Measurements from ENCODE around the gene NSL1. TPM values are rescaled to one million over a fixed set of nuclear protein-coding genes. Genes with fewer than 3 reads are reported as not detected.

Gene NSL1
- polyA plus RNA-seq, 1 donor (not counting 4 experiments of a cell fraction or from before 2014, with no cell fraction given), result 25.5 TPM

DNA sequence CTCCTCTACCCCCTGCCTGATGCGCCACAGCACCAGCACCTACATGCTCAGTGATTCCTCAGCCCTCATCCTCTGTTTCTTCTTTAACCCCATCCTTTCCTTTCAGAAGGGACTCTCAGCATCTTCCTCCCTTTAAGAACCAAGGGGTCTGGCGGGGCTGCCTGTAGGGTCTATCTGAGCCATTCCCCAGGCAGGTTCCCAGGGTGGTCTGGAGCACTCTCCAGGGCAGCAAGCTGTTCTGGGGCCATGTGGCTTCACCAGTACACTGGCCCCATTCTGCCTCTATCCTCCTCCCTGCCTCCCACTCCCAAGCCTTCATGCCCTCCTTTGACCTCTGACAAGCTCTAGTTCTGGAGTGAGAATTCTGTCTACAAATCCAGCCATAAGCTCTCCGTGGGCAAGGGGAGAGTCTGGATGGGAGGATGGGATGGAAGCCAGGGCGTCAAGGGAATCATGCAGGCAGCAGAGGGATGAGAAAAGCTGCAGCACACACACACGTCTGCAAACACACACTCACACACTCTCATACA is 102.3 kb downstream of the NSL1 start:
- Histone ChIP-seq H3K27me3 (ENCODE audit: control insufficient read depth, extremely low read depth, insufficient read depth, low read length) (peaks cover 24% of the 10 kb centered on the region), H3K9me1 (ENCODE audit: control insufficient read depth, extremely low read depth, insufficient read depth, low read length) (no peaks in the 10 kb centered on the region), H2AFZ (ENCODE audit: control insufficient read depth, low read length) (no peak overlapping the region), H3K4me1 (ENCODE audit: control insufficient read depth, extremely low read depth, insufficient read depth, low read length) (peaks cover 2% of the 10 kb centered on the region), H3K4me3 (ENCODE audit: control insufficient read depth in 2 of 3, extremely low read depth in 1 of 3, insufficient read depth in 2 of 3, low read depth in 1 of 3, low read length in 3 of 3) (no peak overlapping the region), H3K4me2 (ENCODE audit: control insufficient read depth, extremely low read depth, insufficient read depth, low read depth, low read length) (no peak overlapping the region), H4K20me1 (ENCODE audit: control insufficient read depth, extremely low read depth, insufficient read depth, low read length) (no peaks in the 10 kb centered on the region), H3K27ac (ENCODE audit: control insufficient read depth, insufficient read depth, low read length) (no peak overlapping the region), H3K36me3 (ENCODE audit: control insufficient read depth in 2 of 2, extremely low read depth in 1 of 2, insufficient read depth in 2 of 2, low read length in 2 of 2) (no peaks in the 10 kb centered on the region), H3K9ac (ENCODE audit: control insufficient read depth, extremely low read depth, insufficient read depth, low read length) (no peak overlapping the region), H3K9me3 (ENCODE audit: control insufficient read depth, low read depth, low read length) (no peaks in the 10 kb centered on the region), H3K79me2 (ENCODE audit: control insufficient read depth, insufficient read depth, low read length) (no peaks in the 10 kb centered on the region)
- FAIRE-seq (no peak), DNase-seq (ENCODE audit: low read depth, low spot score) (no peak)
- dilution Hi-C loops (cut with MboI; ENCODE audit: extremely low pct_ligation_motif_present, low sequenced_read_pairs), result no loop called here
- no peak for TF ChIP-seq EZH2 (IDR thresholded peaks at IDR 0.05; ENCODE audit: low read length)
- TF ChIP-seq, protein P1, sequence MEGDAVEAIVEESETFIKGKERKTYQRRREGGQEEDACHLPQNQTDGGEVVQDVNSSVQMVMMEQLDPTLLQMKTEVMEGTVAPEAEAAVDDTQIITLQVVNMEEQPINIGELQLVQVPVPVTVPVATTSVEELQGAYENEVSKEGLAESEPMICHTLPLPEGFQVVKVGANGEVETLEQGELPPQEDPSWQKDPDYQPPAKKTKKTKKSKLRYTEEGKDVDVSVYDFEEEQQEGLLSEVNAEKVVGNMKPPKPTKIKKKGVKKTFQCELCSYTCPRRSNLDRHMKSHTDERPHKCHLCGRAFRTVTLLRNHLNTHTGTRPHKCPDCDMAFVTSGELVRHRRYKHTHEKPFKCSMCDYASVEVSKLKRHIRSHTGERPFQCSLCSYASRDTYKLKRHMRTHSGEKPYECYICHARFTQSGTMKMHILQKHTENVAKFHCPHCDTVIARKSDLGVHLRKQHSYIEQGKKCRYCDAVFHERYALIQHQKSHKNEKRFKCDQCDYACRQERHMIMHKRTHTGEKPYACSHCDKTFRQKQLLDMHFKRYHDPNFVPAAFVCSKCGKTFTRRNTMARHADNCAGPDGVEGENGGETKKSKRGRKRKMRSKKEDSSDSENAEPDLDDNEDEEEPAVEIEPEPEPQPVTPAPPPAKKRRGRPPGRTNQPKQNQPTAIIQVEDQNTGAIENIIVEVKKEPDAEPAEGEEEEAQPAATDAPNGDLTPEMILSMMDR (optimal IDR thresholded peaks at IDR 0.05 in 1 of 3, IDR thresholded peaks at IDR 0.05 in 1 of 3, conservative IDR thresholded peaks at IDR 0.05 in 1 of 3; ENCODE audit: extremely low read depth in 1 of 3, insufficient read depth in 2 of 3, low read length in 3 of 3), result no peak

DNA sequence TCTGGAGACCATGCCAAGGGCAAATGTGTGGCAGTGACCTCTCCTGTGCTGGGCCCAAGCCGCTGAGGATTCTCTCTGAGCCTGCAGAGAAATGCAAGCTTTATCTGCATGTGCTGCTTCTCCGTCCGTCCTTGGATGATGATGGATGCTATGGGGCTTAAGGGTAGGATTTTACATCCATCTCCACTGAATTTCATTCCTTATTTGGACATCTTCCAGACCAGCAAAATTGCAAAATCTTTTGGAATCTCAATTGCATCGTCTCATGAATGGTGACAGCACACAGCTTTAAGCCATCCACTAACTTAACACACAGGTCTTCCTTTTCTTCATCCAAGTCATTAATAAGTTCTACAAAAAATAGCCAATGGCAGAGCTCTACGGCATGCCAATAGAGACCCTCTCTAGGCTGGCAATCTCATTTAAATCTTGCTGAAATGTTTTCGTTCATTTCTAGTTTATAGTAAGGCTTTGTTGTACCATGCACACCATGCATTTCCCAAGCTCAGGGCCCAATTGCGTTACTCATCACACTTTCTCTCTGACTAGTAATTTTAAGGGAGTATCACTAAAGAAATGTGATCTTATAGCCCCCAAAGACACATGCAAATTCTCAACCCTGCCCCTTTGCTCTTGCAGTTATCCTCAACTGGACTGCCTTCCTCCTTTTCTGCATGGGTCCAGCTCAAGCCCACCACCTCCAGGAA is 103.1 kb downstream of the NSL1 start:
- dilution Hi-C loops (cut with MboI; ENCODE audit: extremely low pct_ligation_motif_present, low sequenced_read_pairs), result no loop called here
- H3K36me3 ChIP-seq (ENCODE audit: control insufficient read depth in 2 of 2, extremely low read depth in 1 of 2, insufficient read depth in 2 of 2, low read length in 2 of 2), result no peaks in the 10 kb centered on the region
- DNase-seq (ENCODE audit: low read depth, low spot score) (no peak), FAIRE-seq (no peak)
- no peak overlapping the region for H3K4me3 ChIP-seq (ENCODE audit: control insufficient read depth in 2 of 3, extremely low read depth in 1 of 3, insufficient read depth in 2 of 3, low read depth in 1 of 3, low read length in 3 of 3)
- no peak overlapping the region for H3K4me2 ChIP-seq (ENCODE audit: control insufficient read depth, extremely low read depth, insufficient read depth, low read depth, low read length)
- peaks cover 2% of the 10 kb centered on the region for H3K4me1 ChIP-seq (ENCODE audit: control insufficient read depth, extremely low read depth, insufficient read depth, low read length)
- no peak overlapping the region for H3K9ac ChIP-seq (ENCODE audit: control insufficient read depth, extremely low read depth, insufficient read depth, low read length)
- no peak overlapping the region for H3K27ac ChIP-seq (ENCODE audit: control insufficient read depth, insufficient read depth, low read length)
- no peak overlapping the region for H2AFZ ChIP-seq (ENCODE audit: control insufficient read depth, low read length)
- H4K20me1 ChIP-seq (ENCODE audit: control insufficient read depth, extremely low read depth, insufficient read depth, low read length), result no peaks in the 10 kb centered on the region
- no peaks in the 10 kb centered on the region for H3K9me3 ChIP-seq (ENCODE audit: control insufficient read depth, low read depth, low read length)
- H3K9me1 ChIP-seq (ENCODE audit: control insufficient read depth, extremely low read depth, insufficient read depth, low read length), result no peaks in the 10 kb centered on the region
- H3K79me2 ChIP-seq (ENCODE audit: control insufficient read depth, insufficient read depth, low read length), result no peaks in the 10 kb centered on the region
- peaks cover 28% of the 10 kb centered on the region for H3K27me3 ChIP-seq (ENCODE audit: control insufficient read depth, extremely low read depth, insufficient read depth, low read length)
- no peak for TF ChIP-seq EZH2 (IDR thresholded peaks at IDR 0.05; ENCODE audit: low read length)
- TF ChIP-seq, protein P1 (optimal IDR thresholded peaks at IDR 0.05 in 1 of 3, IDR thresholded peaks at IDR 0.05 in 1 of 3, conservative IDR thresholded peaks at IDR 0.05 in 1 of 3; ENCODE audit: extremely low read depth in 1 of 3, insufficient read depth in 2 of 3, low read length in 3 of 3), result no peak

Data from keratinocyte (primary cell).